BJ (cell line): ENCODE measurements around the gene ARG2. TPM values are rescaled to one million over a fixed set of nuclear protein-coding genes. Genes with fewer than 3 reads are reported as not detected.
A peak's percentile ranks its signal among the peaks of the same experiment; 100 is the strongest.

Experiments used
- CTCF ChIA-PET: fragments of 350-600 bp; formaldehyde crosslinking; extraction: SDS; loops from one replicate; lab custom pipeline; 2021; ENCODE audit warnings: antibody characterized with exemption, inconsistent platforms; lab: Yijun Ruan, JAX
- POLR2A ChIA-PET: fragments of 300-600 bp; sonication (Branson Sonifier 250); formaldehyde crosslinking; extraction: SDS; loops from one replicate; lab custom pipeline; 2021; ENCODE audit warnings: antibody characterized with exemption; lab: Charles Lee
- DNase-seq: peaks from one replicate; pipeline ENCODE4 v3.0.0-alpha.2; 2011; ENCODE audit warnings: low read depth
- H3K27me3 ChIP-seq: 2 replicates; pipeline ENCODE4 v1.6.0; 2011; ENCODE audit warnings: low read length; ENCODE audit not compliant: control insufficient read depth, insufficient read depth
- H3K36me3 ChIP-seq: 2 replicates; pipeline ENCODE4 v1.5.1; 2011; ENCODE audit warnings: low read length; ENCODE audit not compliant: control insufficient read depth, insufficient read depth
- H3K4me3 ChIP-seq: 2 replicates; pipeline ENCODE4 v1.5.1; 2011; ENCODE audit warnings: low read depth, mild to moderate bottlenecking, control low read depth, low read length
- polyA plus RNA-seq: library from polyadenylated mRNA; depleted of rRNA; stranded (reverse); fragments of >200 nt; gene quantifications from 2 replicates; pipeline ENCODE4 v1.2.3, GENCODE V29; 2011
- TF ChIP-seq, protein P1 (sequence below): IDR thresholded peaks from 2 replicates; pipeline ENCODE4 v1.5.1; 2011; ENCODE audit warnings: low read depth, mild to moderate bottlenecking, control low read depth, inconsistent platforms, low read length, moderate library complexity; ENCODE audit not compliant: insufficient read depth

ARG2 gene
- polyA plus RNA-seq, 1 experiment, result 7.7 TPM

DNA sequence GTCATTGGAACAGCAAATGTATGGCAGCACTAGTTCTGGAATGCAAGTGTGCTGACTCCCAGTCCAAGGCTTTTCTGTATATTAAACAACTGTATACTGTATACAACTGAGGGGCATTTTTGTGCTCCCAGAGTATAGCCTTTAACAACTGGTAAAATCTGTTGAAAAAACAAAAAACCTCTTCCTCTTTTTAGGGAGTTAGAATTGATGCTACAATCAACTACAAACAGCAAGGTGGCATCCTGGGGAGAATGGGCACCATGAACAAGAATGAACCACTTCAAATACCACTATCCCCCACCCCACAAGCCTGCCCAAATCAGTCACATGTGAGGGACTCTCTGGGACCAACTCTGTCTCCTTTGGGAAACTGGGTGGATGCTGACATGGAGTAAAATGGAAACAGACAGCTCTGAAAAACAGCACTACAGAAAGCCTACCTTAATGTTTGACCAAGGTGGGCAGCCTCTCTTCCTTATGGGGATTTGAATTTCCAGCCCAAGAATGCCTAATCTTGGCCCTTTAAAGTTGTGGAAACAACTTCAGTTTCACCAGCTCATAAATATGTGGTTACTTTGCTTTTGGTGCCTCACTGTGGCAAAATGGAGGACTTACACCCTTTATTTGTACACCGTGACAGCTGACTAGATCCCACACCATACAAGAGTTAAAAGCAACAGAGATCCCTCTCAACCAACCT lies 47.2 kb downstream of the ARG2 start:
- ChIA-PET POLR2A (interaction anchor here (0.6 kb wide), 1 partner anchor 84 kb away, joined by 3 read pairs; no protein-coding TSS in a partner anchor), CTCF (interaction anchor here (0.6 to 8.1 kb wide), 21 partner anchors 8 to 241 kb away, joined by 3 to 105 read pairs (median 6); partner anchors contain the start of genes ARG2, PIGH and RDH12)
- Histone ChIP-seq H3K4me3 (no peak overlapping the region), H3K27me3 (no peaks in the 10 kb centered on the region), H3K36me3 (no peaks in the 10 kb centered on the region)
- TF ChIP-seq, protein P1, sequence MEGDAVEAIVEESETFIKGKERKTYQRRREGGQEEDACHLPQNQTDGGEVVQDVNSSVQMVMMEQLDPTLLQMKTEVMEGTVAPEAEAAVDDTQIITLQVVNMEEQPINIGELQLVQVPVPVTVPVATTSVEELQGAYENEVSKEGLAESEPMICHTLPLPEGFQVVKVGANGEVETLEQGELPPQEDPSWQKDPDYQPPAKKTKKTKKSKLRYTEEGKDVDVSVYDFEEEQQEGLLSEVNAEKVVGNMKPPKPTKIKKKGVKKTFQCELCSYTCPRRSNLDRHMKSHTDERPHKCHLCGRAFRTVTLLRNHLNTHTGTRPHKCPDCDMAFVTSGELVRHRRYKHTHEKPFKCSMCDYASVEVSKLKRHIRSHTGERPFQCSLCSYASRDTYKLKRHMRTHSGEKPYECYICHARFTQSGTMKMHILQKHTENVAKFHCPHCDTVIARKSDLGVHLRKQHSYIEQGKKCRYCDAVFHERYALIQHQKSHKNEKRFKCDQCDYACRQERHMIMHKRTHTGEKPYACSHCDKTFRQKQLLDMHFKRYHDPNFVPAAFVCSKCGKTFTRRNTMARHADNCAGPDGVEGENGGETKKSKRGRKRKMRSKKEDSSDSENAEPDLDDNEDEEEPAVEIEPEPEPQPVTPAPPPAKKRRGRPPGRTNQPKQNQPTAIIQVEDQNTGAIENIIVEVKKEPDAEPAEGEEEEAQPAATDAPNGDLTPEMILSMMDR, result peak; percentile 65
- no peak for DNase-seq

DNA sequence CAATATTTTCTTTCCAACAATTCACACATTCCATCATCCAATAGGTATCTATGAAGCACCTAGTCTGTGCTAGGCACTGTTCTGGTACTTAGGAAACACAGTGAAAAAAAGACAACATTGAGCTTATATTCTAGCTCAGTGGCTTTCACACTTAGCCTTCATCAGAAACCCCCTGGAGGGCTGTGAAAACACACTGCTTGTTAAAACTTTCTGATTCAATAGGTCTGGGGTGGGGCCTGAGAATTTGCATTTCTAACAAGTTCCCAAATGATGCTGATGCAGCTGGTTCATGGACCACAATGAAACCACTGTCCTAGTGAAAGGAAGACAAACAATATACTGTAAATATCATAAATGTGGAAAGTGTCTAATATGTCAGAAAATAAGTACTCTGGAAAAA lies 48.8 kb downstream of the ARG2 start:
- Histone ChIP-seq H3K36me3 (no peaks in the 10 kb centered on the region), H3K27me3 (no peaks in the 10 kb centered on the region), H3K4me3 (no peak overlapping the region)
- ChIA-PET POLR2A (no interaction called here), CTCF (interaction anchor here (1.1 to 8.1 kb wide), 4 partner anchors 36 to 84 kb away, joined by 3 to 105 read pairs (median 4); partner anchors contain the start of gene ARG2)
- TF ChIP-seq, protein P1, result no peak
- DNase-seq, result no peak

DNA sequence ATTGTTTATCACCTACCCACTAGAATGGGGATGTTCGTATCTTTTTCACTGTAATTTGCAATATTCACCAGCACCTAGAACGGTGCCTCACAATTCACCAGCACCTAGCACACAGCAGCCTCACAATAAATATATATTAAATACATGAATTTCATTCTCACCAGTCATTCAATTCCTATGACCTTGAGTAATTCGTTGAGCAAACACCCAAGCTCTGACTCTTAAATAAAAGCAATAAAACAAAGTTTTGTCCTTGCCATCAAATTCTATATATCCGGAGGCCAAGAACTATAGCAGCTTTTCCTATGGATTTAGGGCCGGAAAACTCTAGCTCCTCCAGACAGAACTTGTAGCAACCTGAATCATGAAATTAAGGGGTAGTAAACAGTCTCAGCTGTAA lies 53.7 kb downstream of the ARG2 start:
- TF ChIP-seq, protein P1, result no peak
- DNase-seq, result no peak
- POLR2A ChIA-PET, result no interaction called here
- H3K36me3 ChIP-seq, result peaks cover 2% of the 10 kb centered on the region
- CTCF ChIA-PET, result interaction anchor here (0.6 to 2.1 kb wide), 3 partner anchors 31 to 75 kb away, joined by 3 to 11 read pairs (median 3); no protein-coding TSS in a partner anchor
- H3K4me3 ChIP-seq, result peak overlapping the region; percentile 97
- no peaks in the 10 kb centered on the region for H3K27me3 ChIP-seq

DNA sequence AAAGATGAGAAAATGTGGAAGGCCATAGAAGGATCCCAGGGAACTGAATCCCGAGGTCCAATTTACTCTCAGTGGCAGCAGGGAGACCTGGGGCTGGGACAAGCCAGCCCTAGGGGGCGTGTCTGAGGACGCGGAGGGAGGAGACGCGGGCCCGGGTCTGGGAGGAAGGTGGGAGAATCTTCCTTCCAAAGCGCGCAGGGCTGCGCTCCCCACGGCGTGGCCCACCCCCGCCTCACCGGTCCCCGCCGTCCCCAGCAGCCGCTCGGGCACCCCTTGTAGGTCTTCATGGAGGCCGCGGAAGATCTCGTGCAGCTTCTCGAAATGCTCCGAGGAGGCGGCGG lies 54.4 kb downstream of the ARG2 start:
- POLR2A ChIA-PET, result no interaction called here
- H3K36me3 ChIP-seq, result peaks cover 2% of the 10 kb centered on the region
- H3K4me3 ChIP-seq, result peak overlapping the region; percentile 97
- no peak for DNase-seq
- TF ChIP-seq, protein P1, result peak; percentile 44
- H3K27me3 ChIP-seq, result no peaks in the 10 kb centered on the region
- CTCF ChIA-PET, result interaction anchor here (0.6 to 2.1 kb wide), 3 partner anchors 30 to 75 kb away, joined by 3 to 11 read pairs (median 3); no protein-coding TSS in a partner anchor

DNA sequence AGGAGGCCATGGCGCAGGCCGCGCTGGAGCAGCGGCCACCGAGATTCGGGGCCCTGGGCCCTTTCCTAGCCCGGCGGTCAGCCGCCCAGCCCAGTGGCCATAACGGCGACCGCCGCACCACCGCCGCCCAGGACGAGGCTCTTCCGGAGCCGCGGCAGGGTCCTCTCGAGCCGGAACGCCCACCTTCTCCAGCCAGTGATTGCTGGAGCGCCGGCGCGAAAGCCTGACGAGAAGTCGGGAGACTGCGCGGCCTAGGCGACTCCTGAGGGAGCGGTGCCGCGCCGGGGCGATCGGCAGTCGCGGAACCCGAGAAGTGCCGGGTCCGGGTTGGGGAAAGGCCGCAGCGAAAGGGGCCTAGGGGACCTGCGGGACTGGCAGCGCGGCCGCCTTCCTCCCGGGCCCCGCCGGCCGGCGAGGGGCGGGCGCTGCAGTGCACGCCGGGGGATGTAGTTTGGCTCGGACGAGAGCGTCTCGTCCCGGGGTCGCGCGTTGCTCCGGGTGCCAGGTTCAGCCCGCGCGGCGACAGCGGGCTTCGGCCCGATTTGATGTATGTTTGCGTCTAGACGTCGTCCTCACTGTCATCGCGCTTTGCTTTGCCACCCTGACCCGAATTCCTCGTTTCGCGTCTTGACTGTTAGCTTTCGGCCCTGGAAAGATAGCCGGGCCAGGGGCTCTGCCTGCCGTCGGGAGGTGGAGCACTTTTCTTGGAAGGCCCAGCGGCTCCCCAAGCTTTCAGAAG lies 54.9 kb downstream of the ARG2 start, which contains the start of gene VTI1B:
TSS of gene VTI1B (minus strand) at position 153 of the 739 bp plus-strand sequence. CDS start at position 10, 143 bp downstream.
- no peaks in the 10 kb centered on the region for H3K27me3 ChIP-seq
- ChIA-PET CTCF (interaction anchor here (0.6 to 2.1 kb wide), 4 partner anchors 8 to 30 kb away, joined by 3 to 11 read pairs (median 4); no protein-coding TSS in a partner anchor), POLR2A (no interaction called here)
- TF ChIP-seq, protein P1, result peak; percentile 47
- H3K4me3 ChIP-seq, result peak within 1 kb of the TSS; percentile 97
- no peak for DNase-seq
- peaks cover 2% of the 10 kb centered on the region for H3K36me3 ChIP-seq
